ENCODE data around the gene DIAPH2. TPM values are rescaled to one million over a fixed set of nuclear protein-coding genes. Genes with fewer than 3 reads are reported as not detected.

Gene DIAPH2
- total RNA-seq, 4 donors from 2014 or later, result 36.6 to 78.3 (median 41.4) TPM

GRCh38 chrX:97553833-97554232, 869.2 kb downstream of the DIAPH2 start:
- DNase-seq (ENCODE audit: low spot score), result no peak
- TF ChIP-seq CTCF (IDR thresholded peaks at IDR 0.05), result no peak
- no peak for ATAC-seq (ENCODE audit: low FRiP score)

GRCh38 chrX:97556359-97556758, 871.7 kb downstream of the DIAPH2 start:
- DNase-seq (ENCODE audit: low spot score) (no peak), ATAC-seq (ENCODE audit: low FRiP score) (no peak)
- no peak for TF ChIP-seq CTCF (IDR thresholded peaks at IDR 0.05)

- no peak for TF ChIP-seq CTCF (IDR thresholded peaks at IDR 0.05)
- DNase-seq (ENCODE audit: low spot score) (no peak), ATAC-seq (ENCODE audit: low FRiP score) (peak; percentile 91)
Observed at GRCh38 chrX:97563531-97564133, 879.0 kb downstream of the DIAPH2 start.

GRCh38 chrX:97564496-97564895, 879.9 kb downstream of the DIAPH2 start:
- ATAC-seq (ENCODE audit: low FRiP score) (no peak), DNase-seq (ENCODE audit: low spot score) (no peak)
- TF ChIP-seq CTCF (IDR thresholded peaks at IDR 0.05), result no peak

GRCh38 chrX:97587171-97587570, 902.5 kb downstream of the DIAPH2 start:
- DNase-seq (ENCODE audit: low spot score), result no peak
- TF ChIP-seq CTCF (IDR thresholded peaks at IDR 0.05), result no peak
- ATAC-seq (ENCODE audit: low FRiP score), result no peak

- DNase-seq (ENCODE audit: low spot score) (no peak), ATAC-seq (ENCODE audit: low FRiP score) (no peak)
- TF ChIP-seq CTCF (IDR thresholded peaks at IDR 0.05), result no peak
Observed at GRCh38 chrX:97594646-97595224, 910.1 kb downstream of the DIAPH2 start.

GRCh38 chrX:97597954-97598353, 913.3 kb downstream of the DIAPH2 start:
- ATAC-seq (ENCODE audit: low FRiP score), result no peak
- TF ChIP-seq CTCF (IDR thresholded peaks at IDR 0.05), result no peak
- no peak for DNase-seq (ENCODE audit: low spot score)
